ENCODE data around the gene SLC25A52.
"Not testable (repeated sequence)": the region's sequence is repeated elsewhere in the genome, so short reads cannot be mapped to it uniquely, and the experiment has no call there.

SLC25A52 gene, protein sequence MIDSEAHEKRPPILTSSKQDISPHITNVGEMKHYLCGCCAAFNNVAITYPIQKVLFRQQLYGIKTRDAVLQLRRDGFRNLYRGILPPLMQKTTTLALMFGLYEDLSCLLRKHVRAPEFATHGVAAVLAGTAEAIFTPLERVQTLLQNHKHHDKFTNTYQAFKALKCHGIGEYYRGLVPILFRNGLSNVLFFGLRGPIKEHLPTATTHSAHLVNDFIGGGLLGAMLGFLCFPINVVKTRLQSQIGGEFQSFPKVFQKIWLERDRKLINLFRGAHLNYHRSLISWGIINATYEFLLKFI

DNA sequence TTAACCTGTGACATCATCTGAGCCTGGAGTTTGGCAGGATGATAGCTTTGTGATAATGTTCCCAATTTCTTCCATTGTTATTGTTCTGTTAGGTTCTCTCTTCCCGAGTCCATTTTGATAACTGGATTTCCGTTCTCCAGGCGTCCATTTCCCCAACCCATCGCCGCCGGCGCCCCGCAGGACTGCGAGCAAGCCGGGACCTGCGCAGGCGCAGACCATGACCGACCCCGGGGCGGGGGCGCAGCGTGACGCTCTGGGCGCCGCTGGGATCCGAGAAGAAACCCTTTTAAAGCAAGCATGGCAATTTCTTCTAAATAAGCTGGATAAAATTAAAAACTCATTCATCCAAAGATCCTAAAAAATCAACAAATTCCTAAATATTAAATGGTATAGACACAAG, at the start of gene SLC25A52:
Gene SLC25A52, minus strand, starts transcription at position 186 of the 400 bp plus-strand sequence. CDS start 219 bp downstream, outside the sequence.
- no peak within 1 kb of the TSS for H3K27ac ChIP-seq (ENCODE audit: low read length)
- H3K9me3 ChIP-seq (ENCODE audit: insufficient read depth, low read length): no peaks in the 10 kb centered on the region
- H2AFZ ChIP-seq (ENCODE audit: low read depth, low read length): no peak within 1 kb of the TSS
- no peaks in the 10 kb centered on the region for H3K36me3 ChIP-seq (replicated peaks; ENCODE audit: low read depth, low read length)
- no peak for TF ChIP-seq EZH2phosphoT487 (IDR thresholded peaks at IDR 0.05; ENCODE audit: low read depth)
- TF ChIP-seq, protein P1, sequence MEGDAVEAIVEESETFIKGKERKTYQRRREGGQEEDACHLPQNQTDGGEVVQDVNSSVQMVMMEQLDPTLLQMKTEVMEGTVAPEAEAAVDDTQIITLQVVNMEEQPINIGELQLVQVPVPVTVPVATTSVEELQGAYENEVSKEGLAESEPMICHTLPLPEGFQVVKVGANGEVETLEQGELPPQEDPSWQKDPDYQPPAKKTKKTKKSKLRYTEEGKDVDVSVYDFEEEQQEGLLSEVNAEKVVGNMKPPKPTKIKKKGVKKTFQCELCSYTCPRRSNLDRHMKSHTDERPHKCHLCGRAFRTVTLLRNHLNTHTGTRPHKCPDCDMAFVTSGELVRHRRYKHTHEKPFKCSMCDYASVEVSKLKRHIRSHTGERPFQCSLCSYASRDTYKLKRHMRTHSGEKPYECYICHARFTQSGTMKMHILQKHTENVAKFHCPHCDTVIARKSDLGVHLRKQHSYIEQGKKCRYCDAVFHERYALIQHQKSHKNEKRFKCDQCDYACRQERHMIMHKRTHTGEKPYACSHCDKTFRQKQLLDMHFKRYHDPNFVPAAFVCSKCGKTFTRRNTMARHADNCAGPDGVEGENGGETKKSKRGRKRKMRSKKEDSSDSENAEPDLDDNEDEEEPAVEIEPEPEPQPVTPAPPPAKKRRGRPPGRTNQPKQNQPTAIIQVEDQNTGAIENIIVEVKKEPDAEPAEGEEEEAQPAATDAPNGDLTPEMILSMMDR (IDR thresholded peaks at IDR 0.05; ENCODE audit: low read depth, low read length): no peak
- no peaks in the 10 kb centered on the region for H3K79me2 ChIP-seq (ENCODE audit: low read length)
- H3K27me3 ChIP-seq (ENCODE audit: low read depth, low read length): 0 out of 2 replicates have a peak, but pooled peaks cover 4% of the 10 kb centered on the region
- no peaks in the 10 kb centered on the region for H4K20me1 ChIP-seq (ENCODE audit: insufficient read depth, low read length)
- no peak within 1 kb of the TSS for H3K4me2 ChIP-seq (ENCODE audit: low read length)
- H3K4me1 ChIP-seq (ENCODE audit: low read length): no peaks in the 10 kb centered on the region
- no peak within 1 kb of the TSS for H3K4me3 ChIP-seq (ENCODE audit: low read length)
- H3K9ac ChIP-seq (ENCODE audit: low read length): no peak within 1 kb of the TSS

DNA sequence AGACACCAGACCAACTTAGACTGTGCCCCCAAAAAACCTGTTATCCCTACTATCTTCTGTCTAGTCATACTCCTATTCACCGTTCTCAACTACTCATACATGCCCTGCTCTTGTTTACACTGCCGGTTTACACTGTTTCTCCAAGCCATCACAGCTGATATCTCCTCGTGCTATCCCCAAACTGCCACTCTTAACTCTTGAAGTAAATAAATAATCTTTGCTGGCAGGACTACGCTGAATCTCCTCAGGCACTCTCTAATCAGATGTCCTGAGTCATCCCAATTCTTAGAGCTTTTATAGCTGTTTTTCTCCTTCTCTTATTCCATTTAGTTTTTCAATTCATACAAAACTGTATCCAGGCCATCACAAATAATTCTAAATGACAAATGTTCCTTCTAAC, 48.4 kb upstream of the SLC25A52 start:
- H4K20me1 ChIP-seq (ENCODE audit: insufficient read depth, low read length); H3K79me2 ChIP-seq (ENCODE audit: low read length); H2AFZ ChIP-seq (ENCODE audit: low read depth, low read length); H3K27ac ChIP-seq (ENCODE audit: low read length); H3K4me3 ChIP-seq (ENCODE audit: low read length); H3K4me1 ChIP-seq (ENCODE audit: low read length); H3K9me3 ChIP-seq (ENCODE audit: insufficient read depth, low read length); H3K9ac ChIP-seq (ENCODE audit: low read length); H3K27me3 ChIP-seq (ENCODE audit: low read depth, low read length); H3K36me3 ChIP-seq (replicated peaks; ENCODE audit: low read depth, low read length); H3K4me2 ChIP-seq (ENCODE audit: low read length): not testable (repeated sequence)

DNA sequence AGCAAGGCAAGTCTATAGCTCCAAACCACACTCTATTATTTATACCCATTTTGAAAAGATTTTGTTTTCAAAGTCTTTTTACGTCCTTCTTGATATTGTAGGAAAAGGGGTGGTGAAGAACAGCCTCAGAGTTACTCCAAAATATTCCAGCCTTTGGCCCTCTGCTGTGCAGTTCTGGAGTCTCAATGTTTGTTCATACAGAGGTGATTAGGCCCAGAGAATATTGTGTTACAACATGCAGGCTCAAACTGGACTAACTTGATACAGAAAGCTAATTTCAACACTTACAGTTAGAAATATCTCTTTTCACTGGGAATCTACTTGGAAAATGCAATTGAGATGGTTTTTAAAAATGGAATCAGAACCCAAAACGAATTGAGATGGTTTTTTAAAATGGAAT, 40.4 kb upstream of the SLC25A52 start:
- no peaks in the 10 kb centered on the region for H3K36me3 ChIP-seq (replicated peaks; ENCODE audit: low read depth, low read length)
- H3K27me3 ChIP-seq (ENCODE audit: low read depth, low read length): no peaks in the 10 kb centered on the region
- no peaks in the 10 kb centered on the region for H3K9me3 ChIP-seq (ENCODE audit: insufficient read depth, low read length)
- H3K4me1 ChIP-seq (ENCODE audit: low read length): peaks cover 13% of the 10 kb centered on the region
- no peaks in the 10 kb centered on the region for H4K20me1 ChIP-seq (ENCODE audit: insufficient read depth, low read length)
- no peak overlapping the region for H3K27ac ChIP-seq (ENCODE audit: low read length)
- H3K4me2 ChIP-seq (ENCODE audit: low read length): no peak overlapping the region
- no peak overlapping the region for H3K9ac ChIP-seq (ENCODE audit: low read length)
- H3K4me3 ChIP-seq (ENCODE audit: low read length): no peak overlapping the region
- no peaks in the 10 kb centered on the region for H3K79me2 ChIP-seq (ENCODE audit: low read length)
- TF ChIP-seq, protein P1 (IDR thresholded peaks at IDR 0.05; ENCODE audit: low read depth, low read length): no peak
- no peak for TF ChIP-seq EZH2phosphoT487 (IDR thresholded peaks at IDR 0.05; ENCODE audit: low read depth)
- no peak overlapping the region for H2AFZ ChIP-seq (ENCODE audit: low read depth, low read length)

DNA sequence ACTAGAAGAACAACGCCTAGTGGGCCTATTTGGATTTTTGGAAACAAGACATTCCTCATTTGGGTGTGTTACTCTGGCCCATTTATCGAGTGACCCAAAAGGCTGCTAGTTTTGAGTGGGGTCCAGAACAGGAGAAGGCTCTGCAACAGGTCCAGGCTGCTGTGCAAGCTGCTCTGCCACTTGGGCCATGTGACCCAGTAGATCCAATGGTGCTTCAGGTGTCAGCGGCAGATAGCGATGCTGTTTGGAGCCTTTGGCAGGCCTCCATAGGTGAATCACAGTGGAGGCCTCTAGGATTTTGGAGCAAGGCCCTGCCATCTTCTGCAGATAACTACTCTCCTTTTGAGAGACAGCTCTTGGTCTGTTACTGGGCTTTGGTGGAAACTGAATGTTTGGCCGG, 38.6 kb upstream of the SLC25A52 start:
- H3K9ac ChIP-seq (ENCODE audit: low read length); H2AFZ ChIP-seq (ENCODE audit: low read depth, low read length); H3K79me2 ChIP-seq (ENCODE audit: low read length); H3K27me3 ChIP-seq (ENCODE audit: low read depth, low read length); H3K4me2 ChIP-seq (ENCODE audit: low read length); H3K4me3 ChIP-seq (ENCODE audit: low read length); H3K9me3 ChIP-seq (ENCODE audit: insufficient read depth, low read length); H3K36me3 ChIP-seq (replicated peaks; ENCODE audit: low read depth, low read length); H3K27ac ChIP-seq (ENCODE audit: low read length); H4K20me1 ChIP-seq (ENCODE audit: insufficient read depth, low read length): not testable (repeated sequence)
- H3K4me1 ChIP-seq (ENCODE audit: low read length): peaks cover 13% of the 10 kb centered on the region

DNA sequence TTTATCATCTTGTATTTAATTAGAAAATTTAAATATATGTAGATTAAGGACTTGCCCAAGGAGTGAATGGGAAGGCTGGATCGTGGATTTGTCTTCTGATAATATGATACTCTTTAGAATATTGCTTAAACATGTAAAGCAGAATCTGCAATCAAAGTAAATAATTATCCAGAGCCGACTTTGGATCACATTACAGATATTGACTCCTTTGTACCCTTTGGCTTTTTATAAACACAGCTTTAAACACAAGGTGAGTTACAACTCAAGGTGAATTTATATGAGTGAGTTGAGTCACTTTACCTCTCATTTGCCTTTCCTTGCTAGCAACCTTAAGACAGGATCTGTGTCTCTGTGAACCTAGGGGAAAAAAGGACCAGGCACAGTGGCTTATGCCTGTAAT, 37.7 kb upstream of the SLC25A52 start:
- no peak overlapping the region for H3K27ac ChIP-seq (ENCODE audit: low read length)
- H3K79me2 ChIP-seq (ENCODE audit: low read length): no peaks in the 10 kb centered on the region
- H3K4me2 ChIP-seq (ENCODE audit: low read length): no peak overlapping the region
- H3K27me3 ChIP-seq (ENCODE audit: low read depth, low read length): no peaks in the 10 kb centered on the region
- no peaks in the 10 kb centered on the region for H3K36me3 ChIP-seq (replicated peaks; ENCODE audit: low read depth, low read length)
- TF ChIP-seq EZH2phosphoT487 (IDR thresholded peaks at IDR 0.05; ENCODE audit: low read depth): no peak
- TF ChIP-seq, protein P1 (IDR thresholded peaks at IDR 0.05; ENCODE audit: low read depth, low read length): no peak
- no peaks in the 10 kb centered on the region for H3K9me3 ChIP-seq (ENCODE audit: insufficient read depth, low read length)
- no peak overlapping the region for H3K9ac ChIP-seq (ENCODE audit: low read length)
- H4K20me1 ChIP-seq (ENCODE audit: insufficient read depth, low read length): no peaks in the 10 kb centered on the region
- peaks cover 18% of the 10 kb centered on the region for H3K4me1 ChIP-seq (ENCODE audit: low read length)
- H2AFZ ChIP-seq (ENCODE audit: low read depth, low read length): no peak overlapping the region
- no peak overlapping the region for H3K4me3 ChIP-seq (ENCODE audit: low read length)

Data from OCI-LY3 (cell line).